Uterus (tissue), 2 donors: ENCODE data around the gene SPAG4.

Source experiments
- CTCF ChIP-seq, 4 experiments: fragments of 200-600 bp in 2 of 4; fragments of 450-650 bp in 2 of 4; sonication (generic) in 2 of 4; IDR thresholded peaks; one replicate each; pipeline ENCODE4 v1.5.1; 2016 to 2019; ENCODE audit warnings: antibody characterized with exemption in 4 of 4, mild to moderate bottlenecking in 2 of 4, moderate library complexity in 1 of 4
- POLR2A ChIP-seq, 2 donors: fragments of 450-650 bp; IDR thresholded peaks; one replicate each; pipeline ENCODE4 v1.6.1; 2016; ENCODE audit warnings: antibody characterized with exemption in 2 of 2, mild to moderate bottlenecking in 1 of 2, moderate library complexity in 1 of 2

- no peak for TF ChIP-seq POLR2A (IDR thresholded peaks at IDR 0.05)
- no peak for TF ChIP-seq CTCF (IDR thresholded peaks at IDR 0.05)
These were observed 19.7 kb upstream of the SPAG4 start for GRCh38 chr20:35595901-35596300.
